GM12878 (cell line): ENCODE measurements around the gene PIAS2. TPM values are rescaled to one million over a fixed set of nuclear protein-coding genes. Genes with fewer than 3 reads are reported as not detected.

Experiments
- ATAC-seq: fragments of 200-7000 bp; cut with Tn5 transposase; 3 replicates; pipeline ENCODE4 v1.9.1; 2020; ENCODE audit warnings: mild to moderate bottlenecking, moderate library complexity
- BruUV-seq: library from RNA; stranded (reverse); fragments of 400-500 nt; replicated peaks from 2 replicates; lab custom pipeline; 2021; lab: Mats Ljungman, UMichigan
- CTCF ChIA-PET: fragments of 300-600 bp; sonication (Branson Sonifier 250); formaldehyde crosslinking; extraction: SDS; loops from one replicate; lab custom pipeline; 2021; ENCODE audit warnings: inconsistent platforms; lab: Yijun Ruan, JAX
- POLR2A ChIA-PET: fragments of 350-600 bp; formaldehyde crosslinking; extraction: SDS; loops from one replicate; lab custom pipeline; 2021; ENCODE audit warnings: inconsistent platforms; lab: Charles Lee
- RAD21 ChIA-PET: fragments of 300-600 bp; sonication (Branson Sonifier 250); formaldehyde crosslinking; loops from one replicate; lab custom pipeline; 2023; ENCODE audit warnings: antibody characterized with exemption; ENCODE audit not compliant: unreplicated experiment; lab: Charles Lee
- SMC1A ChIA-PET: fragments of 300-600 bp; sonication (Branson Sonifier 250); formaldehyde crosslinking; loops from one replicate; lab custom pipeline; 2023; ENCODE audit not compliant: unreplicated experiment, uncharacterized antibody; lab: Charles Lee
- DNase-seq: peaks from one replicate; pipeline ENCODE4 v3.0.0-alpha.2; 2011; ENCODE audit warnings: low read depth, low spot score
- FAIRE-seq: peaks from 3 replicates; lab custom pipeline; 2011; peaks lifted over from hg19 to GRCh38; lab: Jason Lieb, UNC
- H2AFZ ChIP-seq: 2 replicates; pipeline ENCODE4 v1.6.0; 2011; ENCODE audit warnings: low read depth, low read length, control low read depth; ENCODE audit not compliant: control insufficient read depth
- H3K27ac ChIP-seq: 2 replicates; pipeline ENCODE4 v1.5.1; 2011; ENCODE audit warnings: control low read depth; ENCODE audit not compliant: control insufficient read depth, insufficient read depth
- H3K27me3 ChIP-seq, 2 experiments: replicated peaks in 1 of 2; 2 replicates each; pipeline versions ENCODE4 v1.6.0 to v1.6.1; 2011; ENCODE audit warnings: low read length in 1 of 2; ENCODE audit not compliant: control insufficient read depth in 2 of 2, insufficient read depth in 2 of 2
- H3K36me3 ChIP-seq, 2 experiments: 2 replicates each; pipeline ENCODE4 v1.5.1; 2011; ENCODE audit warnings: low read length in 1 of 2; ENCODE audit not compliant: control insufficient read depth in 2 of 2, insufficient read depth in 2 of 2
- H3K4me1 ChIP-seq: 2 replicates; pipeline ENCODE4 v1.6.1; 2011; ENCODE audit warnings: mild to moderate bottlenecking, low read length, moderate library complexity, mixed read lengths; ENCODE audit not compliant: control insufficient read depth, insufficient read depth
- H3K4me2 ChIP-seq: 2 replicates; pipeline ENCODE4 v1.6.0; 2011; ENCODE audit warnings: control low read depth; ENCODE audit not compliant: control insufficient read depth, insufficient read depth
- H3K4me3 ChIP-seq: fragments of 200-600 bp; sonication (generic); 2 replicates; pipeline ENCODE4 v1.5.1; 2016
- H3K79me2 ChIP-seq: 2 replicates; pipeline ENCODE4 v1.6.0; 2011; ENCODE audit warnings: low read length; ENCODE audit not compliant: control insufficient read depth, insufficient read depth
- H3K9ac ChIP-seq: 2 replicates; pipeline ENCODE4 v1.8.0; 2011; ENCODE audit warnings: low read length, control low read depth, mixed read lengths; ENCODE audit not compliant: control insufficient read depth, insufficient read depth
- H3K9me3 ChIP-seq: replicated peaks from 3 replicates; pipeline ENCODE4 v1.5.1; 2011; ENCODE audit warnings: mild to moderate bottlenecking, low read length; ENCODE audit not compliant: control insufficient read depth, insufficient read depth
- H4K20me1 ChIP-seq: 2 replicates; pipeline ENCODE4 v1.6.0; 2011; ENCODE audit not compliant: control insufficient read depth, insufficient read depth
- BMI1 ChIP-seq: fragments of 450-650 bp; IDR thresholded peaks from 2 replicates; pipeline ENCODE4 v1.6.1; 2016; ENCODE audit warnings: mild to moderate bottlenecking, moderate library complexity, borderline replicate concordance
- CREM ChIP-seq: IDR thresholded peaks from 2 replicates; pipeline ENCODE4 v1.6.1; 2014; ENCODE audit warnings: antibody characterized with exemption, low read depth
- FOS ChIP-seq: IDR thresholded peaks from 3 replicates; pipeline ENCODE4 v1.6.1; 2011; ENCODE audit warnings: borderline replicate concordance; ENCODE audit not compliant: insufficient read length; ENCODE audit errors: extremely low read depth
- FOXK2 ChIP-seq: fragments of 450-650 bp; IDR thresholded peaks from 2 replicates; pipeline ENCODE4 v1.6.1; 2017; ENCODE audit warnings: mild to moderate bottlenecking, moderate library complexity
- JUNB ChIP-seq: IDR thresholded peaks from 2 replicates; pipeline ENCODE4 v1.6.1; 2016; ENCODE audit warnings: antibody characterized with exemption, mild to moderate bottlenecking
- KDM1A ChIP-seq: fragments of 200-600 bp; sonication (generic); IDR thresholded peaks from 2 replicates; pipeline ENCODE4 v1.6.1; 2016; ENCODE audit warnings: borderline replicate concordance
- MTA3 ChIP-seq: IDR thresholded peaks from 2 replicates; pipeline ENCODE4 v1.6.1; 2012; ENCODE audit warnings: low read length, inconsistent platforms, borderline replicate concordance
- NBN ChIP-seq: fragments of 450-650 bp; IDR thresholded peaks from 2 replicates; pipeline ENCODE4 v1.6.1; 2016
- NFYB ChIP-seq: IDR thresholded peaks from 2 replicates; pipeline ENCODE4 v1.6.1; 2011; ENCODE audit warnings: low read depth, mild to moderate bottlenecking, low read length, improper control_type of control experiment, moderate library complexity; ENCODE audit not compliant: insufficient read depth
- NKRF ChIP-seq: fragments of 450-650 bp; conservative IDR thresholded peaks from 2 replicates; pipeline ENCODE4 v1.6.1; 2017; ENCODE audit warnings: mild to moderate bottlenecking, moderate library complexity
- NR2C2 ChIP-seq: IDR thresholded peaks from 2 replicates; pipeline ENCODE4 v1.6.1; 2011; ENCODE audit warnings: borderline replicate concordance, low read depth; ENCODE audit not compliant: control insufficient read depth, insufficient read length
- PKNOX1 ChIP-seq: fragments of 450-650 bp; IDR thresholded peaks from 2 replicates; pipeline ENCODE4 v1.6.1; 2016; ENCODE audit warnings: mild to moderate bottlenecking
- POLR2AphosphoS5 ChIP-seq: IDR thresholded peaks from 2 replicates; pipeline ENCODE4 v1.6.1; 2011; ENCODE audit warnings: mild to moderate bottlenecking, low read length, inconsistent platforms
- RELA ChIP-seq: fragments of 450-650 bp; IDR thresholded peaks from 2 replicates; pipeline ENCODE4 v1.8.0; 2014; ENCODE audit warnings: borderline replicate concordance; ENCODE audit not compliant: partially characterized antibody
- SP1 ChIP-seq: IDR thresholded peaks from one replicate; pipeline ENCODE4 v1.6.1; 2011; ENCODE audit warnings: low read depth, low read length
- SPI1 ChIP-seq: IDR thresholded peaks from 2 replicates; pipeline ENCODE4 v1.6.1; 2011; ENCODE audit warnings: low read depth, mild to moderate bottlenecking, low read length, moderate library complexity, borderline replicate concordance; ENCODE audit not compliant: insufficient read depth
- SUZ12 ChIP-seq: fragments of 200-600 bp; sonication (generic); IDR thresholded peaks from one replicate; pipeline ENCODE4 v1.6.1; 2018; ENCODE audit warnings: antibody characterized with exemption, mild to moderate bottlenecking; ENCODE audit not compliant: unreplicated experiment
- USF1 ChIP-seq: IDR thresholded peaks from 2 replicates; pipeline ENCODE4 v1.6.1; 2011; ENCODE audit warnings: borderline replicate concordance, low read depth, mild to moderate bottlenecking, moderate library complexity, mixed read lengths, low read length; ENCODE audit not compliant: insufficient read depth; ENCODE audit errors: extremely low read length
- USF2 ChIP-seq: IDR thresholded peaks from 2 replicates; pipeline ENCODE4 v1.6.1; 2011; ENCODE audit warnings: low read depth, low read length, improper control_type of control experiment, borderline replicate concordance
- ZNF274 ChIP-seq: IDR thresholded peaks from one replicate; pipeline ENCODE4 v1.8.0; 2011; ENCODE audit not compliant: insufficient read length, insufficient read depth
- ZZZ3 ChIP-seq: IDR thresholded peaks from 2 replicates; pipeline ENCODE4 v1.6.1; 2011; ENCODE audit warnings: low read depth; ENCODE audit not compliant: control insufficient read depth, insufficient read length
- WGBS: methylation state at CpG from one replicate; pipeline ENCODE4 v1.1.6; 2016; ENCODE audit warnings: low lambda C conversion rate; ENCODE audit not compliant: insufficient replicate concordance, insufficient coverage; ENCODE audit errors: missing lambda C conversion rate; 5-methylcytosine and 5-hydroxymethylcytosine counted together
- in situ Hi-C: fragments of 300-500 bp; cut with MboI; formaldehyde crosslinking; loops from 9 replicates; pipeline ENCODE4 v1.14.3; 2018; ENCODE audit warnings: mixed read lengths
- intact Hi-C: fragments of 100-400 bp; cut with micrococcal nuclease; formaldehyde crosslinking; loops from one replicate; pipeline ENCODE4 v1.14.2; 2022; ENCODE audit not compliant: unreplicated experiment
- polyA plus RNA-seq, 11 experiments: library from polyadenylated mRNA; depleted of rRNA in 4 of 11; unstranded in 6 of 11; stranded (reverse) in 5 of 11; fragments of >200 nt; fragmentation: Nextera tagmentation in 4 of 11; fragmentation: Illumina TruSeq in 1 of 11; extraction: Ambion mirVana in 4 of 11; extraction: Trizol in 1 of 11; gene quantifications; 1 replicate in 1 of 11; 2 replicates in 10 of 11; pipeline versions ENCODE4 v1.2.1 to v1.2.3, GENCODE V29; 2011 to 2016; ENCODE audit warnings: inconsistent platforms in 2 of 11, missing spikeins in 2 of 11, low read depth in 1 of 11
- total RNA-seq, 4 experiments: library from RNA; depleted of rRNA in 3 of 4; stranded (reverse); fragments of >200 nt in 3 of 4; fragmentation: Illumina TruSeq in 1 of 4; extraction: Trizol in 1 of 4; gene quantifications; 2 replicates each; pipeline versions ENCODE4 v1.2.1 to v1.2.3, GENCODE V29; 2013 to 2021

Gene PIAS2
- total and polyA plus RNA-seq, 10 of the 15 experiments (the other 5 are each of a cell fraction or from before 2014, with no cell fraction given) = 4.0 to 31.8 (median 22.4) TPM

- Histone ChIP-seq H3K9ac (no peak overlapping the region), H3K27me3 (no peaks in the 10 kb centered on the region; a peak in 1 of 4 replicates), H3K36me3 (no peaks in the 10 kb centered on the region), H3K79me2 (no peaks in the 10 kb centered on the region), H3K9me3 (no peaks in the 10 kb centered on the region), H2AFZ (peak overlapping the region; percentile 90), H3K4me1 (no peaks in the 10 kb centered on the region), H4K20me1 (no peaks in the 10 kb centered on the region), H3K27ac (no peak overlapping the region), H3K4me2 (peak overlapping the region; percentile 49), H3K4me3 (peak overlapping the region; percentile 75)
- CTCF ChIA-PET = no interaction called here
- POLR2A ChIA-PET = no interaction called here
- RAD21 ChIA-PET = no interaction called here
- WGBS = 2% methylated on average over 32 of the region's 32 CpGs
- in situ Hi-C loops (no loop called here), intact Hi-C loops (no loop called here)
- no TSS peak for BruUV-seq
- ATAC-seq (peak; percentile 98), FAIRE-seq (peak; percentile 97), DNase-seq (no peak)
- SMC1A ChIA-PET = no interaction called here
- TF ChIP-seq NR2C2 (no peak), SPI1 (0 out of 2 replicates have a peak, but pooled peaks have one; percentile 3), JUNB (no peak), MTA3 (no peak), NKRF (0 out of 2 replicates have a peak, but pooled peaks have one; percentile 52), ZZZ3 (no peak), SUZ12 (no peak), KDM1A (no peak), USF1 (no peak), CREM (0 out of 2 replicates have a peak, but pooled peaks have one; percentile 4), FOS (peak; percentile 34), ZNF274 (no peak), PKNOX1 (peak; percentile 95), BMI1 (peak; percentile 89), NFYB (peak; percentile 81), POLR2AphosphoS5 (no peak), RELA (no peak), NBN (no peak), SP1 (peak; percentile 90), USF2 (no peak), FOXK2 (no peak)
Measured at GRCh38 chr18:46946656-46947282, 29.5 kb upstream of the PIAS2 start.
